ENCODE data around the gene MAD1L1.

MAD1L1 gene

GRCh38 chr7:2232766-2233520 lies at the start of gene MAD1L1:
MAD1L1 (minus strand) TSS chr7:2232945; CDS start chr7:2230133, 2,812 bp downstream.
- no peaks in the 10 kb centered on the region for H3K9me3 Mint-ChIP-seq
- H3K27me3 Mint-ChIP-seq, result no peaks in the 10 kb centered on the region
- H3K4me3 Mint-ChIP-seq, result peak within 1 kb of the TSS; percentile 87
- peak; percentile 94 for DNase-seq
- H3K36me3 Mint-ChIP-seq, result peaks cover 29% of the 10 kb centered on the region
- peak within 1 kb of the TSS; percentile 83 for H3K27ac Mint-ChIP-seq
- peaks cover 31% of the 10 kb centered on the region for H3K4me1 Mint-ChIP-seq
- CTCF ChIA-PET, result interaction anchor here (0.7 to 1.0 kb wide), 2 partner anchors 9 to 115 kb away, joined by 3 to 5 read pairs; partner anchors contain the start of genes MRM2 and NUDT1

- Mint-ChIP-seq H3K4me1 (peaks cover 7% of the 10 kb centered on the region), H3K27ac (no peak overlapping the region), H3K9me3 (no peaks in the 10 kb centered on the region), H3K4me3 (no peak overlapping the region), H3K36me3 (peaks cover 2% of the 10 kb centered on the region), H3K27me3 (no peaks in the 10 kb centered on the region)
- no peak for DNase-seq
- CTCF ChIA-PET, result no interaction called here
These were observed 49.5 kb upstream of the MAD1L1 start for GRCh38 chr7:2282185-2282751.

DNA sequence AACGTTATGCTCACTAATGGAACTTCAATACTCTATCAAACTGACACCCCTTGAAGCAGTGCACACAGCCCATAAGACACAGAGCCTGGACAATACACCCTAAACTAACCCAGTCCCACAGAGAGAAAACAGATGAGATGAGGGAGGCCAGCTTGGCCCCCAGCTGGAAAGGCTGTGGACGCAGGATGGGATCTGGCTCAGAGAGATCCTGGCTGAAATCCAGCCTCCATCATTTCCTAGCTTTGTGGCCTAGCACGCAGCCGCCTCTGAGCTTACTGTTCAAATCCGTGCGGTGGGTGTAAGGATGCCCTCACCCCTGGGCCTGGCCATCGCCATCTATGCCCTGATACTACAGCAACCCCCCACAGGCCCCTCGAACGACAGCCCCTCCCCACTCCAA lies 48.8 kb upstream of the MAD1L1 start:
- CTCF ChIA-PET, result no interaction called here
- Mint-ChIP-seq H3K4me3 (no peak overlapping the region), H3K27ac (no peak overlapping the region), H3K36me3 (peaks cover 2% of the 10 kb centered on the region), H3K9me3 (no peaks in the 10 kb centered on the region), H3K27me3 (no peaks in the 10 kb centered on the region), H3K4me1 (peaks cover 7% of the 10 kb centered on the region)
- DNase-seq, result no peak

DNA sequence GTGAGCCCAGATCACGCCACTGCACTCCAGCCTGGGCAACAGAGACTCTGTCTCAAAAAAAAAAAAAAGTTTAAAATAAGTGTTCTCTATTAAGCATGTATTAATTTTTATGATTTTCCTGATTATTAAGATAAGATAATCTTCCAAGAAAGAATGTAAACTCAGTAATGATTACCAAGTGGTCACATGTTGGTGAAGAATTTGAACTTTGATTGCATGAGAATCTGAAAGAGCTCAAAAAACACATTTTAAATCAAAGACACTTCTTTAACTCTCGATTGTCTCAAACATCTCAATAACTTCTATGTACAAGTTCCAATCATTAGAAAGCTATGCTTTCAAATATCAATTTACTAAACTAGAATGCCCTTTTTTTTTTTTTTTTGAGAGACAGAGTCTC lies 47.7 kb upstream of the MAD1L1 start:
- Mint-ChIP-seq H3K4me3 (no peak overlapping the region), H3K27me3 (no peaks in the 10 kb centered on the region), H3K36me3 (peaks cover 2% of the 10 kb centered on the region), H3K9me3 (no peaks in the 10 kb centered on the region), H3K27ac (no peak overlapping the region), H3K4me1 (peaks cover 7% of the 10 kb centered on the region)
- DNase-seq, result no peak
- CTCF ChIA-PET, result interaction anchor here (0.7 kb wide), 2 partner anchors 617 to 826 kb away, joined by 3 read pairs; no protein-coding TSS in a partner anchor

DNA sequence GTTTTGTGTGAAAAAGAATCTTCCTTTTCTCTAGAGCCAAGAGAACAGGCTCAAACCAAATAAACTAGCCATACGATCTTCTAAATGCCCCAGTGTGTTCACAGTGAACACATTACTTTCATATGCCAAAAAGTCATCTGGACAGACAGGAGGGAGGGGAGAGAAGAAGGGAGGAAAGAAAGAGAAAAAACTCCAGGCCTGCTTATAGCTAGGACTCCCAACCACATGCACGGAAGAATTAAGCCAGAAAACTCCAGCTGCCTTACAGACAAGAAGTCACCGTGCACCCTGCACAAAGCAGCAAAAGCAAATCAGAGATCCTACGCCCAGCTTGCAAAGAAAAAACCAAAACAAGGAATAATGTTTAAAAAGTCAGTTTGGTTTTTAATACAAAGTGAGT lies 47.2 kb upstream of the MAD1L1 start:
- CTCF ChIA-PET, result interaction anchor here (0.7 kb wide), 1 partner anchor 616 kb away, joined by 3 read pairs; no protein-coding TSS in a partner anchor
- DNase-seq, result no peak
- no peak overlapping the region for H3K4me3 Mint-ChIP-seq
- no peaks in the 10 kb centered on the region for H3K9me3 Mint-ChIP-seq
- H3K36me3 Mint-ChIP-seq, result peaks cover 2% of the 10 kb centered on the region
- H3K4me1 Mint-ChIP-seq, result peaks cover 7% of the 10 kb centered on the region
- H3K27me3 Mint-ChIP-seq, result no peaks in the 10 kb centered on the region
- no peak overlapping the region for H3K27ac Mint-ChIP-seq

DNA sequence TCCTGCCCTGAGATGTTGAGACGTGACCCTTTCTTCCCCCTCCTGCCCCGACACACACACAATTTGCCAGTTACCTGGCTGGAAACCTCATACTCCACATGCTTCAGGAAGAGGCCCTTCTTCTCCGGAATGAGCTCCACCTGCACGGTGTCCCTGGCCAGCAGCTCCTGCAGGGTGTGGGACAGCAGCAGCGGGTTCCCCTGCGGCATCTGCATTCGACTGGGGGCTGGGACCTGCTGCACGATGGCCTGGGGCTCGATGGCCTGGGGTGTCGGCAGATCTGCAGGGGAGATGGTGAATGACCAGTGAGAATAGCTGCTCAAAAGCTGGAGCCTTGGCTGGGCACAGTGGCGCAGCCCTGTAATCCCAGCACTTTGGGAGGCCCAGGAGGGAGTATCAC lies 45.3 kb upstream of the MAD1L1 start:
- Mint-ChIP-seq H3K36me3 (peaks cover 2% of the 10 kb centered on the region), H3K27ac (no peak overlapping the region)
- CTCF ChIA-PET, result no interaction called here

GRCh38 chr7:2276107-2276506 lies 43.4 kb upstream of the MAD1L1 start:
- no peak overlapping the region for H3K4me3 Mint-ChIP-seq
- no peak overlapping the region for H3K27ac Mint-ChIP-seq
- DNase-seq, result no peak
- no peaks in the 10 kb centered on the region for H3K9me3 Mint-ChIP-seq
- peaks cover 5% of the 10 kb centered on the region for H3K36me3 Mint-ChIP-seq
- CTCF ChIA-PET, result interaction anchor here (0.6 kb wide), 1 partner anchor 1106 kb away, joined by 3 read pairs; no protein-coding TSS in a partner anchor
- H3K27me3 Mint-ChIP-seq, result no peaks in the 10 kb centered on the region
- H3K4me1 Mint-ChIP-seq, result peaks cover 5% of the 10 kb centered on the region

More for the DNA sequence above, 45.3 kb upstream of the MAD1L1 start:
- Mint-ChIP-seq H3K27me3 (no peaks in the 10 kb centered on the region), H3K4me3 (no peak overlapping the region), H3K4me1 (peaks cover 7% of the 10 kb centered on the region), H3K9me3 (no peaks in the 10 kb centered on the region)
- DNase-seq, result no peak

GRCh38 chr7:2275101-2275500 lies 42.4 kb upstream of the MAD1L1 start:
- Mint-ChIP-seq H3K4me1 (peaks cover 5% of the 10 kb centered on the region), H3K9me3 (no peaks in the 10 kb centered on the region), H3K27me3 (no peaks in the 10 kb centered on the region), H3K27ac (no peak overlapping the region), H3K36me3 (peaks cover 5% of the 10 kb centered on the region), H3K4me3 (no peak overlapping the region)
- DNase-seq, result no peak
- CTCF ChIA-PET, result no interaction called here

- Mint-ChIP-seq H3K4me3 (no peak overlapping the region), H3K27me3 (no peaks in the 10 kb centered on the region), H3K36me3 (peaks cover 2% of the 10 kb centered on the region), H3K4me1 (peaks cover under 1% of the 10 kb centered on the region), H3K9me3 (no peaks in the 10 kb centered on the region), H3K27ac (no peak overlapping the region)
- CTCF ChIA-PET, result no interaction called here
- DNase-seq, result no peak
These were observed 41.9 kb upstream of the MAD1L1 start for GRCh38 chr7:2274666-2275065.

DNA sequence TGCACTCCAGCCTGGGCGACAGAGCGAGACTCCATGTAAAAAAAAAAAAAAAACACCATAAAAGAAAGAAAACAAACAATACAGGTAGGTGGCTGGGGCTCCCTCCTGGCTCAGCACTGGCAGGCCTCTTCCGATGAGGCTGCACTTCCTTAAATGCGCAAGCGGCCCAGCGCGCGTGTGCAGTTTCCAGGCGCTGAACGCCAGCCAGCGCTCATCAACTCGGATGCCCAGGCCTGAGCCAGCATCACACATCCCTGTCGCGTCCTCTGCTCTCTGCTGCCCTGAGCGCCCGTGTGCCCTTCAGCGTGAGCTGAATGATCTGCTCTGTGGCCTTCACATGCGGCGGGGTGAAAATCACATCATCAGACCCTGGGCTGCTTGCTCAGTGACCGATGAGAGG lies 41.1 kb upstream of the MAD1L1 start:
- Mint-ChIP-seq H3K27ac (no peak overlapping the region), H3K4me3 (no peak overlapping the region), H3K9me3 (no peaks in the 10 kb centered on the region), H3K36me3 (peaks cover 5% of the 10 kb centered on the region), H3K27me3 (no peaks in the 10 kb centered on the region), H3K4me1 (no peaks in the 10 kb centered on the region)
- no peak for DNase-seq
- CTCF ChIA-PET, result no interaction called here

- H3K36me3 Mint-ChIP-seq, result peaks cover 5% of the 10 kb centered on the region
- CTCF ChIA-PET, result no interaction called here
- no peaks in the 10 kb centered on the region for H3K9me3 Mint-ChIP-seq
- H3K4me1 Mint-ChIP-seq, result no peaks in the 10 kb centered on the region
- no peak overlapping the region for H3K27ac Mint-ChIP-seq
- no peaks in the 10 kb centered on the region for H3K27me3 Mint-ChIP-seq
- no peak for DNase-seq
- H3K4me3 Mint-ChIP-seq, result no peak overlapping the region
These were observed 39.3 kb upstream of the MAD1L1 start for GRCh38 chr7:2272031-2272430.

GRCh38 chr7:2271273-2272026 lies 38.7 kb upstream of the MAD1L1 start:
- Mint-ChIP-seq H3K4me3 (no peak overlapping the region), H3K27ac (no peak overlapping the region), H3K36me3 (peaks cover 5% of the 10 kb centered on the region), H3K9me3 (no peaks in the 10 kb centered on the region), H3K27me3 (no peaks in the 10 kb centered on the region), H3K4me1 (no peaks in the 10 kb centered on the region)
- CTCF ChIA-PET, result no interaction called here
- no peak for DNase-seq

GRCh38 chr7:2270495-2270894 lies 37.8 kb upstream of the MAD1L1 start:
- CTCF ChIA-PET, result no interaction called here
- H3K9me3 Mint-ChIP-seq, result no peaks in the 10 kb centered on the region
- H3K4me1 Mint-ChIP-seq, result no peaks in the 10 kb centered on the region
- no peak overlapping the region for H3K4me3 Mint-ChIP-seq
- DNase-seq, result no peak
- no peaks in the 10 kb centered on the region for H3K27me3 Mint-ChIP-seq
- peaks cover 5% of the 10 kb centered on the region for H3K36me3 Mint-ChIP-seq
- H3K27ac Mint-ChIP-seq, result no peak overlapping the region

GRCh38 chr7:2269991-2270460 lies 37.3 kb upstream of the MAD1L1 start:
- H3K9me3 Mint-ChIP-seq, result no peaks in the 10 kb centered on the region
- H3K27ac Mint-ChIP-seq, result no peak overlapping the region
- H3K36me3 Mint-ChIP-seq, result peaks cover 5% of the 10 kb centered on the region
- H3K4me1 Mint-ChIP-seq, result no peaks in the 10 kb centered on the region
- DNase-seq, result no peak
- no peaks in the 10 kb centered on the region for H3K27me3 Mint-ChIP-seq
- CTCF ChIA-PET, result no interaction called here
- no peak overlapping the region for H3K4me3 Mint-ChIP-seq
